GM06990 (cell line): Measurements from ENCODE around the gene MAN2A2.

ENCODE experiments used
- DNase-seq: peaks from one replicate; pipeline ENCODE4 v3.0.0-alpha.2; 2011; ENCODE audit not compliant: insufficient read length; ENCODE audit errors: extremely low read depth
- H3K27me3 ChIP-seq: replicated peaks from 2 replicates; pipeline ENCODE4 v1.6.0; 2011; ENCODE audit warnings: low read length; ENCODE audit not compliant: control insufficient read depth, insufficient read depth
- H3K36me3 ChIP-seq: 2 replicates; pipeline ENCODE4 v1.5.1; 2011; ENCODE audit warnings: low read length; ENCODE audit not compliant: control insufficient read depth, insufficient read depth
- H3K4me3 ChIP-seq: replicated peaks from 2 replicates; pipeline ENCODE4 v1.5.1; 2011; ENCODE audit warnings: low read depth, mild to moderate bottlenecking, control low read depth, low read length
- CTCF ChIP-seq: IDR thresholded peaks from 2 replicates; pipeline ENCODE4 v1.5.1; 2011; ENCODE audit warnings: low read length, control low read depth, mild to moderate bottlenecking, inconsistent platforms; ENCODE audit not compliant: insufficient read depth, poor library complexity, severe bottlenecking

Gene MAN2A2

GRCh38 chr15:90959028-90959595 is 56.0 kb downstream of the MAN2A2 start:
- H3K4me3 ChIP-seq = no peak overlapping the region
- H3K36me3 ChIP-seq = peaks cover 21% of the 10 kb centered on the region
- TF ChIP-seq CTCF = no peak
- DNase-seq = no peak
- no peaks in the 10 kb centered on the region for H3K27me3 ChIP-seq

GRCh38 chr15:90959894-90960293 is 56.8 kb downstream of the MAN2A2 start:
- DNase-seq = no peak
- no peaks in the 10 kb centered on the region for H3K27me3 ChIP-seq
- H3K4me3 ChIP-seq = no peak overlapping the region
- TF ChIP-seq CTCF = no peak
- H3K36me3 ChIP-seq = peaks cover 21% of the 10 kb centered on the region

- H3K4me3 ChIP-seq = no peak overlapping the region
- no peak for TF ChIP-seq CTCF
- DNase-seq = no peak
- peaks cover 23% of the 10 kb centered on the region for H3K36me3 ChIP-seq
- no peaks in the 10 kb centered on the region for H3K27me3 ChIP-seq
Observed at GRCh38 chr15:90960298-90961091, 57.4 kb downstream of the MAN2A2 start.

GRCh38 chr15:90962021-90962420 is 58.9 kb downstream of the MAN2A2 start:
- DNase-seq = no peak
- Histone ChIP-seq H3K36me3 (peaks cover 30% of the 10 kb centered on the region), H3K4me3 (no peak overlapping the region), H3K27me3 (no peaks in the 10 kb centered on the region)
- no peak for TF ChIP-seq CTCF

GRCh38 chr15:90966262-90966661 is 63.2 kb downstream of the MAN2A2 start:
- no peak for DNase-seq
- no peak overlapping the region for H3K4me3 ChIP-seq
- peaks cover 29% of the 10 kb centered on the region for H3K36me3 ChIP-seq
- no peak for TF ChIP-seq CTCF
- no peaks in the 10 kb centered on the region for H3K27me3 ChIP-seq

- Histone ChIP-seq H3K36me3 (peaks cover 30% of the 10 kb centered on the region), H3K4me3 (no peak overlapping the region), H3K27me3 (no peaks in the 10 kb centered on the region)
- TF ChIP-seq CTCF = no peak
- no peak for DNase-seq
Observed at GRCh38 chr15:90967206-90967605, 64.1 kb downstream of the MAN2A2 start.
